Muscle layer of colon (tissue), 2 donors: ENCODE data around the gene ISYNA1.

Source experiments
- H3K27ac ChIP-seq: one replicate; pipeline ENCODE4 v1.7.0; 2013; ENCODE audit warnings: low read depth, mild to moderate bottlenecking, low read length, moderate library complexity
- H3K27me3 ChIP-seq, 2 donors: one replicate each; pipeline ENCODE4 v1.7.0; 2013; ENCODE audit warnings: low read length in 2 of 2, mild to moderate bottlenecking in 2 of 2; ENCODE audit not compliant: insufficient read depth in 2 of 2, control insufficient read depth in 1 of 2
- H3K36me3 ChIP-seq: one replicate; pipeline ENCODE4 v1.7.0; 2013; ENCODE audit warnings: mild to moderate bottlenecking, low read length; ENCODE audit not compliant: insufficient read depth
- H3K4me1 ChIP-seq: one replicate; pipeline ENCODE4 v1.7.0; 2013; ENCODE audit warnings: mild to moderate bottlenecking, low read length; ENCODE audit not compliant: insufficient read depth
- H3K4me3 ChIP-seq, 2 donors: one replicate each; pipeline ENCODE4 v1.7.0; 2013; ENCODE audit warnings: low read length in 2 of 2, low read depth in 1 of 2, mild to moderate bottlenecking in 1 of 2, moderate library complexity in 1 of 2
- H3K9ac ChIP-seq: one replicate; pipeline ENCODE4 v1.7.0; 2013; ENCODE audit warnings: low read length
- H3K9me3 ChIP-seq: one replicate; pipeline ENCODE4 v1.7.0; 2013; ENCODE audit warnings: mild to moderate bottlenecking, low read length
- donor health status: abdominal sarcoma.
- donor health status: Adenocarcinoma of cecum.

The ISYNA1 gene

GRCh38 chr19:18433735-18434398, 4.1 kb downstream of the ISYNA1 start:
- no peak overlapping the region for H3K27ac ChIP-seq
- H3K27me3 ChIP-seq, result peaks cover 0 to 19% of the 10 kb centered on the region in 2 donors
- no peak overlapping the region for H3K4me3 ChIP-seq
- no peaks in the 10 kb centered on the region for H3K36me3 ChIP-seq
- H3K9me3 ChIP-seq, result no peaks in the 10 kb centered on the region
- peaks cover 15% of the 10 kb centered on the region for H3K4me1 ChIP-seq
- H3K9ac ChIP-seq, result no peak overlapping the region

- Histone ChIP-seq H3K9ac (no peak overlapping the region), H3K4me1 (peaks cover 8% of the 10 kb centered on the region), H3K9me3 (no peaks in the 10 kb centered on the region), H3K27ac (peak overlapping the region; percentile 63), H3K4me3 (peak overlapping the region; percentile 14 to 32), H3K27me3 (peaks cover 0 to 12% of the 10 kb centered on the region in 2 donors), H3K36me3 (no peaks in the 10 kb centered on the region)
Measured at GRCh38 chr19:18433015-18433691, 4.8 kb downstream of the ISYNA1 start.

- Histone ChIP-seq H3K4me1 (peaks cover 6% of the 10 kb centered on the region), H3K4me3 (peak overlapping the region in 1 of 2 donors; percentile 14), H3K9me3 (no peaks in the 10 kb centered on the region), H3K9ac (no peak overlapping the region), H3K27ac (no peak overlapping the region), H3K36me3 (no peaks in the 10 kb centered on the region), H3K27me3 (peaks cover 0 to 5% of the 10 kb centered on the region in 2 donors)
Measured at GRCh38 chr19:18432275-18433014, 5.5 kb downstream of the ISYNA1 start.

- no peaks in the 10 kb centered on the region for H3K9me3 ChIP-seq
- no peak overlapping the region for H3K27ac ChIP-seq
- H3K4me1 ChIP-seq, result peaks cover 11% of the 10 kb centered on the region
- H3K36me3 ChIP-seq, result no peaks in the 10 kb centered on the region
- no peak overlapping the region for H3K9ac ChIP-seq
- no peak overlapping the region for H3K4me3 ChIP-seq
- peaks cover 0 to 5% of the 10 kb centered on the region in 2 donors for H3K27me3 ChIP-seq
Measured at GRCh38 chr19:18431351-18432197, 6.4 kb downstream of the ISYNA1 start.

- Histone ChIP-seq H3K4me1 (peaks cover 21% of the 10 kb centered on the region), H3K36me3 (no peaks in the 10 kb centered on the region)
Measured at GRCh38 chr19:18430417-18431144, 7.4 kb downstream of the ISYNA1 start.

GRCh38 chr19:18429717-18430416, 8.1 kb downstream of the ISYNA1 start:
- peaks cover 0 to 5% of the 10 kb centered on the region in 2 donors for H3K27me3 ChIP-seq
- H3K27ac ChIP-seq, result peak overlapping the region; percentile 66
- no peaks in the 10 kb centered on the region for H3K36me3 ChIP-seq
- H3K9me3 ChIP-seq, result no peaks in the 10 kb centered on the region
- H3K9ac ChIP-seq, result no peak overlapping the region
- peaks cover 24% of the 10 kb centered on the region for H3K4me1 ChIP-seq
- H3K4me3 ChIP-seq, result no peak overlapping the region

More at GRCh38 chr19:18430417-18431144, 7.4 kb downstream of the ISYNA1 start:
- Histone ChIP-seq H3K27me3 (peaks cover 0 to 5% of the 10 kb centered on the region in 2 donors), H3K4me3 (no peak overlapping the region), H3K9ac (no peak overlapping the region), H3K9me3 (no peaks in the 10 kb centered on the region), H3K27ac (no peak overlapping the region)

- H3K27ac ChIP-seq, result peak overlapping the region; percentile 66
- no peaks in the 10 kb centered on the region for H3K36me3 ChIP-seq
- H3K4me3 ChIP-seq, result peak overlapping the region; percentile 23 to 41
- H3K27me3 ChIP-seq, result peaks cover 0 to 3% of the 10 kb centered on the region in 2 donors
- H3K9me3 ChIP-seq, result no peaks in the 10 kb centered on the region
- H3K4me1 ChIP-seq, result peaks cover 19% of the 10 kb centered on the region
- H3K9ac ChIP-seq, result no peak overlapping the region
Measured at GRCh38 chr19:18428787-18429674, 8.9 kb downstream of the ISYNA1 start.

- no peaks in the 10 kb centered on the region for H3K36me3 ChIP-seq
- peaks cover 17% of the 10 kb centered on the region for H3K4me1 ChIP-seq
- no peak overlapping the region for H3K9ac ChIP-seq
- H3K4me3 ChIP-seq, result peak overlapping the region in 1 of 2 donors; percentile 41
- H3K9me3 ChIP-seq, result no peaks in the 10 kb centered on the region
- H3K27ac ChIP-seq, result peak overlapping the region; percentile 66
- no peaks in the 10 kb centered on the region for H3K27me3 ChIP-seq
Measured at GRCh38 chr19:18428173-18428786, 9.7 kb downstream of the ISYNA1 start.

GRCh38 chr19:18427743-18428113, 10.2 kb downstream of the ISYNA1 start:
- Histone ChIP-seq H3K36me3 (no peaks in the 10 kb centered on the region), H3K27ac (no peak overlapping the region), H3K9me3 (no peaks in the 10 kb centered on the region), H3K4me3 (no peak overlapping the region), H3K9ac (no peak overlapping the region), H3K27me3 (no peaks in the 10 kb centered on the region), H3K4me1 (peaks cover 17% of the 10 kb centered on the region)
